ENCODE data around the gene ZNF549. TPM values are rescaled to one million over a fixed set of nuclear protein-coding genes. Genes with fewer than 3 reads are reported as not detected.
A peak's percentile ranks its signal among the peaks of the same experiment; 100 is the strongest.

Gene ZNF549
- total and polyA plus RNA-seq, 2 of the 8 experiments (the other 6 are each of a cell fraction or from before 2014, with no cell fraction given) = 4.3 to 9.7 TPM

DNA sequence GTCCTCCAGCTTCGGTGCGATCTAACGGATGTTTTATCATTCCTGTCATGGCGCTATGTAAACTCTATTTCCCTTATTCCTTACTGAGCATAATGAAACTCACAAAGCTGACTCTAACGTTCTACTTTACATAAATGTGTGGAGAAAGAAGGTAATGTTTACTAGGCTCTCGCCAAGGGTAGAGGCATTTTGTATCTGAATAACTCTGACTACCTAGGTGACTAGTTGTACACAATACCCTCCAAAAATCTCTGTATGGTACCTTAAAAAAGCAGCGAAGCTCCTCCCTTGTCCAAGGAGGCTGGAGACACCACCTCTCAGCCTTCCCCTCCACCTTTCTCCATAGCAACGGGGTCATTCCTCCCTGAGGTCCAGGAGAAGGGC is 72.2 kb downstream of the ZNF549 start:
- Histone ChIP-seq H3K4ac (replicated peaks; ENCODE audit: insufficient read length, low read depth, low read length) (no peak overlapping the region), H3K9me3 (ENCODE audit: insufficient read depth in 2 of 2, low read depth in 1 of 2, low read length in 1 of 2) (no peaks in the 10 kb centered on the region), H2BK5ac (ENCODE audit: low read depth, low read length) (no peak overlapping the region), H3K4me2 (ENCODE audit: insufficient read depth in 1 of 2, low read depth in 2 of 2, low read length in 2 of 2) (peak overlapping the region; percentile 87 to 92), H3K56ac (replicated peaks; ENCODE audit: insufficient read length, low read depth, low read length) (no peak overlapping the region), H2BK12ac (ENCODE audit: low read depth, low read length) (no peak overlapping the region), H3K4me1 (replicated peaks in 1 of 4; ENCODE audit: control insufficient read depth in 3 of 4, insufficient read depth in 4 of 4, low read length in 3 of 4) (peaks cover 0 to 3% (median 2%) of the 10 kb centered on the region in 4 experiments; a peak in 3 of 7 replicates), H2BK20ac (ENCODE audit: low read length) (no peak overlapping the region), H3K14ac (ENCODE audit: insufficient read length) (no peak overlapping the region), H3K9ac (replicated peaks in 1 of 4; ENCODE audit: extremely low read depth in 1 of 4, low read depth in 3 of 4, low read length in 3 of 4) (no peak overlapping the region), H3K79me2 (ENCODE audit: control insufficient read depth in 1 of 2, insufficient read depth in 2 of 2, low read length in 2 of 2) (0 out of 4 replicates have a peak, but pooled peaks cover 0 to 7% of the 10 kb centered on the region in 2 experiments), H4K20me1 (replicated peaks in 1 of 2; ENCODE audit: control insufficient read depth in 1 of 2, insufficient read depth in 2 of 2, low read length in 2 of 2) (no peaks in the 10 kb centered on the region), H3K23me2 (ENCODE audit: low read depth, low read length) (peaks cover 7% of the 10 kb centered on the region), H3K4me3 (ENCODE audit: extremely low read depth in 1 of 4, insufficient read depth in 2 of 4, low read depth in 3 of 4, low read length in 4 of 4) (peak overlapping the region; percentile 74 to 90 (median 82); a peak in 6 of 8 replicates), H3K79me1 (ENCODE audit: low read depth, low read length) (peaks cover 2% of the 10 kb centered on the region; the same call in 1 of the 2 replicates), H3K36me3 (ENCODE audit: control insufficient read depth in 2 of 4, insufficient read depth in 4 of 4, low read length in 3 of 4) (peaks cover 0 to under 1% (median under 1%) of the 10 kb centered on the region in 4 experiments; a peak in 1 of 8 replicates), H3K18ac (ENCODE audit: extremely low read depth, low read length) (no peak overlapping the region), H4K91ac (replicated peaks; ENCODE audit: insufficient read length, low read length) (no peak overlapping the region), H2AFZ (ENCODE audit: low read length) (peak overlapping the region; percentile 93), H3K27me3 (replicated peaks in 1 of 4; ENCODE audit: control insufficient read depth in 3 of 4, extremely low read depth in 1 of 4, insufficient read depth in 3 of 4, low read length in 3 of 4) (no peaks in the 10 kb centered on the region), H4K5ac (ENCODE audit: insufficient read length, low read depth, low read length) (no peak overlapping the region), H4K8ac (ENCODE audit: extremely low read depth, insufficient read depth, low read length) (no peak overlapping the region), H3K27ac (ENCODE audit: low read depth, low read length) (no peak overlapping the region), H2BK120ac (replicated peaks; ENCODE audit: low read depth, low read length) (no peak overlapping the region), H2AK5ac (ENCODE audit: low read depth, low read length) (no peak overlapping the region), H3K23ac (ENCODE audit: insufficient read length) (no peak overlapping the region), H2BK15ac (ENCODE audit: low read length) (no peak overlapping the region)
- FAIRE-seq (no peak), DNase-seq (ENCODE audit: low read depth in 1 of 2, low spot score in 2 of 2) (no peak)
- CTCF ChIA-PET (ENCODE audit: partially characterized antibody) = interaction anchor here (0.7 to 1.4 kb wide), 2 partner anchors 11 to 230 kb away, joined by 3 to 4 read pairs; no protein-coding TSS in a partner anchor
- 68% methylated on average over 8 of the region's 8 CpGs; no CpG with 5 or more reads in 1 of the 2 experiments for WGBS, 2 experiments (ENCODE audit: extremely low coverage in 1 of 2, insufficient coverage in 1 of 2, insufficient read length in 1 of 2, insufficient replicate concordance in 2 of 2, low coverage in 1 of 2, low lambda C conversion rate in 2 of 2, missing lambda C conversion rate in 1 of 2)
- POLR2A ChIA-PET (ENCODE audit: partially characterized antibody) = interaction anchor here (1.2 to 3.0 kb wide), 5 partner anchors 14 to 163 kb away, joined by 3 to 11 read pairs (median 9); partner anchors contain the start of genes ZIK1 and ZNF551
- 0 out of 2 replicates have a peak, but pooled peaks have one; percentile 32 for TF ChIP-seq TBP (IDR thresholded peaks at IDR 0.05; ENCODE audit: low read depth, low read length)
- TF ChIP-seq TCF12 (IDR thresholded peaks at IDR 0.05; ENCODE audit: low read depth, low read length) = no peak

Measured in H1 (cell line).